Activated CD8-positive, alpha-beta memory T cell treated with anti-CD3 and anti-CD28 coated beads, Interleukin-2, amount 50 U/mL, for 48 hours (primary cell): ENCODE data around the gene MTG1.

ENCODE experiments used
- DNase-seq: peaks from one replicate; pipeline ENCODE4 v3.0.0-alpha.2; 2020

The MTG1 gene, protein sequence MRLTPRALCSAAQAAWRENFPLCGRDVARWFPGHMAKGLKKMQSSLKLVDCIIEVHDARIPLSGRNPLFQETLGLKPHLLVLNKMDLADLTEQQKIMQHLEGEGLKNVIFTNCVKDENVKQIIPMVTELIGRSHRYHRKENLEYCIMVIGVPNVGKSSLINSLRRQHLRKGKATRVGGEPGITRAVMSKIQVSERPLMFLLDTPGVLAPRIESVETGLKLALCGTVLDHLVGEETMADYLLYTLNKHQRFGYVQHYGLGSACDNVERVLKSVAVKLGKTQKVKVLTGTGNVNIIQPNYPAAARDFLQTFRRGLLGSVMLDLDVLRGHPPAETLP

GRCh38 chr10:133394064-133394663 lies at the start of gene MTG1:
Gene MTG1 (plus strand): TSS chr10:133394157. CDS start chr10:133394221, 64 bp downstream.
- peak; percentile 99 for DNase-seq

DNA sequence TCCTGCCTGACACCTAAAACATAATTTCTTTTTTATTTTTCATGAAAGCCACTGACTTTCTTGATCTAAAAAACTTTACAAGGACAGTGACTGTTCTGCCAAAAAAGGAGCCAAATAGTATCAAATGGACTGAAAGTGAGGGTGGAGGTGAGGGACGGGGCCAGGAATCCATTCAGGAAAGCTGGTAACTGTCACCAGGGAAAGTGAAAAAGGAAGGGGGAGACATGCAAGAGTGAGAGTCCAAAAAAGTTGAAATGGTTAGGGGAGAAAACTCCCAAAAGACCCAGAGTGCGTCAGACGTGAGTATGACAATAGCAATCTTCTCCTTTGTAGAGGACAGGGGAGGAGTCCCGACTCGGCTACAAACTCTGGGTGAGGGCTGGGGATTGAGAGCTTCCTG lies 49.7 kb upstream of the MTG1 start:
- no peak for DNase-seq

DNA sequence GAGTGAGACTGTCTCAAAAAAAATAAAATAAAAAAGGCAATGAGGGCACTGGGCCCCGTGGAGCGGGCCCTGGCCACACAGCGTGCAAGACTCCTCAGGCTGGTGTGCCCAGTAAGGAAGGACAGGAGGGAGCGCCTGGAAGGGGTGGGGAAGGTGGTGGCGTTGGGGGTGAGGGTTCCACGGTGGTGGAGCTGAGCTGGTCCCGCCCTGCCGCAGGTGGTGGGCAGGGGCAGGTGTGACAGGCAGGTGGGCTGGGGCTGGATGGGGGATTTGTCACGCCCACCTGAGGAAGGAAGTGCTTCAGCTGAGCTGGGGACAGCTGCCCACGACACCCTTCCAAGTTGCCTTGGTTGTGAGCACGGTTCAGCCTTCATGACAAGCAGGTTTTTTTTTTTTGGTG lies 47.5 kb upstream of the MTG1 start:
- DNase-seq: no peak

DNA sequence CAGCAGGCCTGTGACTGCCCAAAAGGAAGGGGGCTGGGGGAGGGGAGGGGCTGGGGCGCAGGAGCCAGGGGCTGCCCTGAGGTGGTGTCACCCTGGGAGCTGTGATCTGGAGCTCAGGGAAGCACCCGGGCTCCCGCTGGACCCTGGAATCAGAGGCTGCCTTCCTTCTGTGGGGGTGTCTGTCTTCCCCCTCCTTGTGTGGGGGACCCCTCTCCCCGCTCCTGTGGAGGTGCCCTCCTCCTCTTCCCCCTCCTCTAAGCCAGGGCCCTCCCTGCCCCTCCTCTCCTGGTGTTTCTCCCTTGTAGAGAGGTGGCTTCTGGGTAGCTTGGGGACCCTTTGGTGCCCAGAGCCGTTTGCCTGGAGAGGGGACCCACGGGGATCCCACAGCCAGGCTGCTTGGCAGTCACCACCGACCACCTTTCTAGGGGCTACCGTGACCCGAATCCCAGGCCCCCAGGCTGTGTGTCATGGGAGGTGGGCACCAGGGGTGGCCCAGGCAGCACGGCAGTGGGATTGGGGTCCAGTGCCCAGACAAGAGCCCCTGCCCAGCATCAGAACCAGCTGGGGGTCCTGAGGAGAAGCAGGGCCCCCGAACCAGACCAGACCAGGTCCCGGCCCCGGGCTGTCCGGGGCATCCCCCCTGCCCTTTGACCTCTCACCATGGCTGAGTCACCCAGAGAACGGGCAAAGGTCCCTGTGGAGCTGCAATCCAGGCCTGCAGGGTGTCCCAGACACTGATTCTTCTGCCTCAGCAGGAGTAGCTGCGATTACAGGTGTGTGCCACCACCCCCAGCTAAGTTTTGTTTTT lies 46.0 kb upstream of the MTG1 start:
- DNase-seq: no peak

DNA sequence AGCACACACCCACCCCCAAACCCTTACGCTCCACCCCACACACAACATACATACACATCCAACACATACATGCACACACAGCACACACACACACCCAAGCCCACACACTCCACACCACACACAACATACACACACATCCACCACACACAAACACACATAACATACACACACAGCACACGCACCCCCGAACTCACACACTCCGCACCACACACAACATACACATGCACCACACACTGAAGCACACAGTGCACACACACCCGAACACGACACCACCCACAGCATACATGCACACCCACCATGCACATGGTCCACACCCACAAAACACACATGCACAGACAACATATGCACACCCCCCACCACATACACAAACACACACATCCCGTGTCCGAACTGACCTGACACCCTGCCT lies 44.8 kb upstream of the MTG1 start:
- no peak for DNase-seq

- no peak for DNase-seq
Observed at GRCh38 chr10:133349577-133350011, 44.4 kb upstream of the MTG1 start.

DNA sequence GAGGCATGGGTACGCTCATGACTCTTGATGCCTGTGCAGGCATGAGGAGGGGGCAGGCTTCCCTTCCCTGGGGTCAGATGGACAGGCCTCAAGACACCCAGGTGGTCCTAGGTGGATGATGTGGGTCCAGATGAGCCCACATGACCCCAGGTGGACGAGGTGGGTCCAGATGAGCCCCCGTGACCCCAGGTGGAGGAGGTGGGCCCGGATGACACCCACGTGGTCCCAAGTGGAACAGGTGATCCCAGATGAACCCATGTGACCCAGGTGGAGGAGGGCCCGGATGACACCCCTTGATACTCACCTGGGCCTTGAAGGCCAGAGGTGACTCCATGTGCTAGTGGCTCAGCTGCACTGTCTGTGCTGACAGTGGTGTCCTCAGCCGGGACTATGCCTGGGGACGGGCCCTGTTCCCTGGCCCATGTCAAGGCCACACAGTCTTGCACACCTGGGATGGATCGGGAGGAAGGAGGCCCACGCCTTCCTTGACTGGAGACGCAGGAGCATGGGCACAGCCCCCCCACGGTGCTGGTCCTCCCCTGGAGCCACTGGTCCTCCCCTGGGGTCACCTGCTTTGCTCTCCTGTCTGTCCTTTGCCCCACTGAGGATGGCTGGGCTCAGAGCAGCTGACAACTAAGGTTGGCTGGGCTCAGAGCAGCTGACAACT lies 43.5 kb upstream of the MTG1 start:
- no peak for DNase-seq

GRCh38 chr10:133350950-133351329 lies 43.0 kb upstream of the MTG1 start:
- no peak for DNase-seq

DNA sequence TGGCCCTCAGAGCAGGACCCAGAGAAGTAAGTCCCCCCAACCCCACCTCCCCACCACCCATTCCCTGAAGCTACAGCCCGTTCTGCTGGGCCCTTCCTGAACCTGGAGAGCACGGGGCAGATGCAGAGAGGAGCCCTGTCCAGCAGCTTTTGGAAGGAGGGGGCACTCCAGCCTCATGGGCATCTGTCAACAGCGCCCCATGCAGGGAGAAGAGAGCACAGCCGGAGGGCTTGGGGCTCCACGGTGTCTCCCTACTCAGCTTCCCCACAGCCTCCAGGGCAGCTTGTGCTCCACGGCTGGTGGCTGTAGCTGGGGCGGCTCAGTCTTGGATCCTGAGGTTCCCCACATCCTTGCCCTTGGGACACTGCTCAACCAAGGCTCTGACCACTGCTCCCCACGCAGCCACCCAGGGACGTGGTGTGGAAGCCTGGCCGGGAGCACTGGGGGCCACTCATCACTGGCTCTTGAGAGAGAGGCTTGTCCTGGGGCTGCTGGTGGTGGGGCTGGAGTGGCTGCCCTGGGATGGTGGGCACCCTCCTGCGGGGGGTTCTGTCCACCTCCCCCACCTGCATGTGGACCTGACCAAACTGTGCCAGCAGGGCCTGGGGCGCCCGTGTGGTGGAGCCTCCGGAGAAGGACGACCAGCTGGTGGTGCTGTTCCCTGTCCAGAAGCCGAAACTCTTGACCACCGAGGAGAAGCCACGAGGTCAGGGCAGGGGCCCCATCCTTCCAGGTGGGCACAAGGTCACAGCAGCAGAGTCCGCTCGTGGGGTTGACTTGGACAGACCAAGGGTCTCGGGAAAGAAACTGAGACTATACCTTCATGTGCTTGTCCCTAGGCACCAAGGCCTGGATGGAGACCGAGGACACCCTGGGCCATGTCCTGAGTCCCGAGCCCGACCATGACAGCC lies 42.3 kb upstream of the MTG1 start:
- DNase-seq: no peak

DNA sequence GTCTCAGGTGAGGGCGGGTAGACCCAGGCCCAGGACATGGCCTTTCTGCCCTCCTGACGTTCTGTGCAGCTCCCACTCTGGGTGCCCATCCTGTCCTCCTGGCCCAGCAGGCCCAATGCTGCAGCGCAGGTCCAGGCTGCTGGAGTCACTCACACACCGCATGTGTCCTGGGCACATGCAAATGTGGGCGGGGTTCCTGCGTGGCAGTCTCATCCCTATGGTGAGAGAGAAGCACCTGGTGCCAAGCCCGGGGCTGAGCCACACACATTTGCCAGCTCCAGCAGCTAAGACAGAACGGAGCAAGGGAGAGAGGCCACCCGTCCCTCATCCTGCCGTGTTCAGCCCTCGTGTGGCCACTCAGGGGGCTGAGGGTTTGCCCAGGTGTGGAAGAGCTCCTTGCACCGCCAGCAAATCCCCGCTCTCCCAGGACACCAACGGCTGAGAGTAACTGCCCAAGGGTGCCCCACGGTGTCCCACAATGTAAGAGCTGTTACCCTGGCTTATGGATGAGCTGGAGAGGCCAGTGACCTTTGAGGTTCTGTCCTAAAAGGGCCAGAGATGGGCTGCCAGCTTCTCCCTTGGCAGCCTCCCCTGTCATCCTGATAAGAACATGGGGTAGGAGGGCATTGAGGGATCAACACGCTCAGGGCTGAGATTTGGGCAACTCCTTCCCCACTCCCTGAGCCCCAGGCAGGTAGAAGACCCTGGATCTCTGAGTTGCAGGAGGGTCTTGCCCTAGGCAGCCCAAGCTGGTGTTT lies 40.6 kb upstream of the MTG1 start:
- DNase-seq: no peak

GRCh38 chr10:133353988-133354605 lies 39.9 kb upstream of the MTG1 start:
- DNase-seq: no peak

DNA sequence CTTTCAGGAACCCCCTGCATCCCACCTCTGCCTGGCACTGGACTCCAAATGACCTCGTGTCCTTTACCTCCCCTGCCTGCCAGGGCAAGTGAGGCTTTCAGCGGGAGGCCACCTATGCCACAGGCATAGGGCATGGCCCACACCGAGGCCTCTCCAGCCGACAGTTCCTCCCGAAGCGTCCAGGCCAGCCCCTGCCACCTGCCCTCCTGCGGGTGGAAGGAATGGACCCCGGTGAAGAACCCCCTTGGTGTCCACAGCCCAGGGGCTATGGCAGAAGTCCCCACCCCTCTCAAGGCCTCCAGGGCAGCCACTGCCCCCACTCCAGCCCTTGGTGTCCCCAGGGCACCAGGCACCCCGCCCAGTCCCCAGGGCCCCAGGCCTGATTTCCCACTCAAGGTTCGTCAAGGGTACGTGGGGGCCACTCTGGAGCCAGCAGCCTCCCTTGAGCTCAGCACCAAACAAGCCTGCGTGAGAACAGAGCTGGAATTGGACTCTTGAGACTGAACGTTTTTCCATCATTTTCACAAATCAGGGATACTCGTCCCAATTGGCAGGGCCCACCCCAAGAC lies 39.2 kb upstream of the MTG1 start:
- no peak for DNase-seq

DNA sequence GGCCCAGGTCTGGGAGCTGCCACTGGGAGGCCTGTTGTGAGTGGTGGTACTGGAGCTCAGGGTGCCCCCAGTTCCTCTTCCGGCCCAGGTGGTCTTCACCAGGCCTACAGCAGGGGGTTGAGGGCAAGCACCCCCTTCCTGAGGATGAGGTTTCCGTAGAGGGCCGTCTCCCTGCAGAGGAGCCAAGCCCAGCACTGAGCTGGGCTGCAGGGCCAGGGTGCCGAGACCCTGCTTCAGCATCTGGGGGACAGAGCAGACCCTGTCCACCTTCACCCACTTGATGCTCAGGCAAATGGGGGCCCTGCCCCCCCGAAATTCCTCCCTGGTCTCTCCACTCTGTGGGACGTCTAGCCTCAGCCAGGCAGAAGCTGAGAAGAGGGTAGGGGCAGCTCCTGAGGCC lies 38.7 kb upstream of the MTG1 start:
- DNase-seq: no peak

DNA sequence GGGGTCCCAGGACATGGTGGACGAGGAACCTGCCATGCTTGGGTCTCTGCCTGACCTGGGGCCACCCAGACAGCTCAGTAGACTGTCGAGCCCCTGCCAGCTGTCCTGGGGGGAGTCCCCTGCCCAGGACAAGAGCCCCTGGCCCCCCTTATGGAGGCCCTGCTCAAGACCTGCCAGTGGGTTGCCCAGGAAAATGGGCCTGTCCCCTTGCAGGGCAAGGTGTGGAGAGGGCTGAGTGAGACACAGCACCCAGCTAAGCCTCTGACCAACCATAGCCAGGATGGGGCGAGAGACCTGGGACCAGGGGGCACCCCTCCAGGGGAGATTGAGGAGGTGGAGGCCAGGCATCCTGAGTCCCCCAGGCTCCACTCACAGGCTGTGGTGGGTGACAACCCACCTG lies 38.0 kb upstream of the MTG1 start:
- DNase-seq: no peak

GRCh38 chr10:133356549-133357284 lies 37.2 kb upstream of the MTG1 start:
- DNase-seq: no peak

GRCh38 chr10:133357285-133358161 lies 36.4 kb upstream of the MTG1 start, which contains the start of gene FUOM:
Gene FUOM (minus strand): TSS chr10:133358019. CDS start chr10:133358007, 12 bp downstream.
- DNase-seq: peak; percentile 88

DNA sequence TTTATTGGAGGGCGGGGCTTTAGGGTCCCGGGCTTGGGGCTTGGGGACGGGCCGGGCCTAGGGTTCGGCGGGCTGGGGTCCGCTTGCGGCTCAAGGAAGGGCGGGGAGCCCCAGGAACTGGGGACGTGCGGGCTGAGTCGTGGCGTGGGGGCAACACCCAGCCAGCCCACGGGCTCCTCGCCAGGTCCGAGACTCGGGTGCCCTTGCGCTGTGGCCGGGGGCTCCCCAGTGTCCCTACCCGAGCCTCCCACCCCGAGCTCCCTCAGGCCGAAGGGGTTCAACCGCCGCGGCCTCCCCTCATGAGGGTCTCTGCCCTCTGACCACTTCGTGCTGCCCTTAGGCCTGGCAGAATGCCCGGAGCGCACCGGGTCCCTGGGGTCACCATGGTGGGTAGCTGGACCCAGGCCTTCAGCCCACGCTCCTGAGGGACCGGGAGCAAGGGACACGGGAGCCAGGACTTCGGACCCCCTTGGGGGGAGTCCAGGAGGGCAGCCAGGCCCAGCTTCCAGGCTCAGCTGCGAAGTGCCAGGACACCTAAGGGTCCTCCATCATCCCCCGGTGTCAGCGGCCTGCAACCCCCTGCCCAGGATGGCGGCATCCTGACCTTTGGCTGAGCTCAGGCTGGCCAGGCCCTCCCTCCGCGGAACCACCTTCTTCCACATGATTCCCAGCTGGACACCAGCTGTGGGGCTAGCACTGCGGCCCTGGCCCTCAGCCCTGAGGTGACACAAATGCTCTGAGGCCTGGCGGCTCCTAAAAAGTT lies 35.6 kb upstream of the MTG1 start:
- no peak for DNase-seq

DNA sequence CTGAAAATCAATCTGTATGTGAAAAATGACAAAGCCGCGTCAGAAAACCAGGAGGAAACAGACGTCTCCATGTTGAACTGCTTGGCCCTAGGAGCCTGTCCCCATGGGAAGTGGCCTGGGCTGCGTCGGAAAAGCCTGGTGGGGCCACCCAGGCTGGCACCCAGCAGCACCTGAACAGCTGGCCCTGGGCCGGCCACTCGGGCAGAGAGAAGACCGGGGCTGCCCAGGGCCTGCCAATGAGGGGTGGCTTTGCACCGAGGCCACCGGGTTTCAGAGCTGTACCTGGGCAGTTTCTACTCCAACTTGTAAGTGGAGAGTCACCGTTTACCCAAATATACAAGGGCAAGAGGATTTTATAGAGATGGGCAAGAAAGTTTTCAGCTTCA lies 35.0 kb upstream of the MTG1 start:
- DNase-seq: no peak
